Measurements from ENCODE around the gene KRT3.

- no peak for TF ChIP-seq POLR2A (IDR thresholded peaks at IDR 0.05)
- TF ChIP-seq, protein P1, sequence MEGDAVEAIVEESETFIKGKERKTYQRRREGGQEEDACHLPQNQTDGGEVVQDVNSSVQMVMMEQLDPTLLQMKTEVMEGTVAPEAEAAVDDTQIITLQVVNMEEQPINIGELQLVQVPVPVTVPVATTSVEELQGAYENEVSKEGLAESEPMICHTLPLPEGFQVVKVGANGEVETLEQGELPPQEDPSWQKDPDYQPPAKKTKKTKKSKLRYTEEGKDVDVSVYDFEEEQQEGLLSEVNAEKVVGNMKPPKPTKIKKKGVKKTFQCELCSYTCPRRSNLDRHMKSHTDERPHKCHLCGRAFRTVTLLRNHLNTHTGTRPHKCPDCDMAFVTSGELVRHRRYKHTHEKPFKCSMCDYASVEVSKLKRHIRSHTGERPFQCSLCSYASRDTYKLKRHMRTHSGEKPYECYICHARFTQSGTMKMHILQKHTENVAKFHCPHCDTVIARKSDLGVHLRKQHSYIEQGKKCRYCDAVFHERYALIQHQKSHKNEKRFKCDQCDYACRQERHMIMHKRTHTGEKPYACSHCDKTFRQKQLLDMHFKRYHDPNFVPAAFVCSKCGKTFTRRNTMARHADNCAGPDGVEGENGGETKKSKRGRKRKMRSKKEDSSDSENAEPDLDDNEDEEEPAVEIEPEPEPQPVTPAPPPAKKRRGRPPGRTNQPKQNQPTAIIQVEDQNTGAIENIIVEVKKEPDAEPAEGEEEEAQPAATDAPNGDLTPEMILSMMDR (IDR thresholded peaks at IDR 0.05): no peak
- TF ChIP-seq POLR2AphosphoS5 (IDR thresholded peaks at IDR 0.05): no peak
Observed at GRCh38 chr12:52784909-52785308, 11.0 kb downstream of the KRT3 start.
